ENCODE data around the gene CGRRF1. TPM values are rescaled to one million over a fixed set of nuclear protein-coding genes. Genes with fewer than 3 reads are reported as not detected.

The CGRRF1 gene
- total and polyA plus RNA-seq, 10 of the 15 experiments (the other 5 are each of a cell fraction or from before 2014, with no cell fraction given): 5.5 to 47.7 (median 13.5) TPM

DNA sequence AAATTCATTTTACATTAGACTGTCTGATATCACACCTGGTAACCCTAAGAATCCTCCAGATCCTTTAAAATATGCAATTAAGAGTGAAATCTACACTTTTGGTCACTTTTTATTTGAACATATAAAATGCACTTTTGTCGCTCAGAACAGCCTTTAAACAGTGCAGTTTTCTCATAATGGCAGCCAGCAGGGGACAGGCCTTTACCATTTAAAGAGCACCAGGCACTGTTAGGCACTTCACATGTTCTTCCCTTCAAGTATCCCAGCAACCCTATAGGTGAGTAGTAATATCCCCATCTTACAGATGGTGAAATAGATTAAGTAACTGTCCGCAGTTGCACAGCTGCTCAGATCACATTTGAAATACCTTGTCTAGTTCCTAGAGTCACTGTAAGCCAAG is 45.9 kb downstream of the CGRRF1 start (continued):
- TF ChIP-seq, protein P1, sequence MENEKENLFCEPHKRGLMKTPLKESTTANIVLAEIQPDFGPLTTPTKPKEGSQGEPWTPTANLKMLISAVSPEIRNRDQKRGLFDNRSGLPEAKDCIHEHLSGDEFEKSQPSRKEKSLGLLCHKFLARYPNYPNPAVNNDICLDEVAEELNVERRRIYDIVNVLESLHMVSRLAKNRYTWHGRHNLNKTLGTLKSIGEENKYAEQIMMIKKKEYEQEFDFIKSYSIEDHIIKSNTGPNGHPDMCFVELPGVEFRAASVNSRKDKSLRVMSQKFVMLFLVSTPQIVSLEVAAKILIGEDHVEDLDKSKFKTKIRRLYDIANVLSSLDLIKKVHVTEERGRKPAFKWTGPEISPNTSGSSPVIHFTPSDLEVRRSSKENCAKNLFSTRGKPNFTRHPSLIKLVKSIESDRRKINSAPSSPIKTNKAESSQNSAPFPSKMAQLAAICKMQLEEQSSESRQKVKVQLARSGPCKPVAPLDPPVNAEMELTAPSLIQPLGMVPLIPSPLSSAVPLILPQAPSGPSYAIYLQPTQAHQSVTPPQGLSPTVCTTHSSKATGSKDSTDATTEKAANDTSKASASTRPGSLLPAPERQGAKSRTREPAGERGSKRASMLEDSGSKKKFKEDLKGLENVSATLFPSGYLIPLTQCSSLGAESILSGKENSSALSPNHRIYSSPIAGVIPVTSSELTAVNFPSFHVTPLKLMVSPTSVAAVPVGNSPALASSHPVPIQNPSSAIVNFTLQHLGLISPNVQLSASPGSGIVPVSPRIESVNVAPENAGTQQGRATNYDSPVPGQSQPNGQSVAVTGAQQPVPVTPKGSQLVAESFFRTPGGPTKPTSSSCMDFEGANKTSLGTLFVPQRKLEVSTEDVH (IDR thresholded peaks at IDR 0.05; ENCODE audit: low read depth, partially characterized antibody): no peak

DNA sequence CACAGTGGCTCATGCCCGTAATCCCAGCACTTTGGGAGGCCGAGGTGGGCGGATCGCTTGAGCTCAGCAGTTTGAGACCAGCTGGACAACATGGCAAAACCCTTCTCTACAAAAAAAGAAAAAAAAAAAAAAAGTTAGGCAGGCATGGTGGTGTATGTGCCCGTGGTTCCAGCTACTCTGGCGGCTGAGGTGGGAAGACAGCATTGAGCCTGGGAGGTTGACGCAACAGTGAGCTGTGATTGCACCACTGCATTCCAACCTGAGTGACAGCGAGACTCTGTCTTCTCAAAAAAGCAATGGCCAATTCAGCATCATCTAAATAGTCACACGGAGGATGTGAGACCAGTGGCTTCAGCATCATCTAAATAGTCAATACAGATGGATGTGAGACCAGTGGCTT is 46.8 kb downstream of the CGRRF1 start:
- POLR2A ChIA-PET: no interaction called here
- Histone ChIP-seq H3K4me1 (ENCODE audit: control insufficient read depth, insufficient read depth, low read length) (no peaks in the 10 kb centered on the region), H3K27me3 (replicated peaks in 1 of 2; ENCODE audit: control insufficient read depth in 2 of 2, insufficient read depth in 2 of 2, low read length in 1 of 2) (no peaks in the 10 kb centered on the region), H3K27ac (ENCODE audit: control insufficient read depth, insufficient read depth) (no peak overlapping the region), H3K36me3 (ENCODE audit: control insufficient read depth in 2 of 2, insufficient read depth in 2 of 2, low read length in 1 of 2) (no peaks in the 10 kb centered on the region), H3K79me2 (ENCODE audit: control insufficient read depth, insufficient read depth, low read length) (no peaks in the 10 kb centered on the region), H3K9me3 (replicated peaks; ENCODE audit: control insufficient read depth, insufficient read depth, low read length) (no peaks in the 10 kb centered on the region), H3K9ac (ENCODE audit: control insufficient read depth, insufficient read depth, low read length) (no peak overlapping the region), H4K20me1 (ENCODE audit: control insufficient read depth, insufficient read depth) (no peaks in the 10 kb centered on the region), H3K4me2 (ENCODE audit: control insufficient read depth, insufficient read depth) (no peak overlapping the region), H2AFZ (ENCODE audit: control insufficient read depth, low read depth, low read length) (no peak overlapping the region), H3K4me3 (no peak overlapping the region)
- RAD21 ChIA-PET (ENCODE audit: unreplicated experiment): interaction anchor here (1.0 kb wide), 1 partner anchor 217 kb away, joined by 3 read pairs; no protein-coding TSS in a partner anchor
- ATAC-seq (no peak), DNase-seq (ENCODE audit: low read depth, low spot score) (no peak), FAIRE-seq (no peak)
- WGBS (ENCODE audit: insufficient coverage, insufficient replicate concordance, low lambda C conversion rate, missing lambda C conversion rate): 67% methylated on average over 9 of the region's 9 CpGs
- in situ Hi-C loops (cut with MboI) (loop anchor here (5.0 kb wide), 1 partner anchor 216 kb away; no protein-coding TSS in a partner anchor), intact Hi-C loops (cut with micrococcal nuclease; ENCODE audit: unreplicated experiment) (no loop called here)
- TF ChIP-seq IKZF1 (conservative IDR thresholded peaks at IDR 0.05) (no peak), ATF7 (IDR thresholded peaks at IDR 0.05; ENCODE audit: low read depth) (no peak), SMAD5 (IDR thresholded peaks at IDR 0.05; ENCODE audit: low read depth) (no peak), ZBED1 (IDR thresholded peaks at IDR 0.05; ENCODE audit: borderline replicate concordance) (no peak), KAT2A (conservative IDR thresholded peaks at IDR 0.05; ENCODE audit: control insufficient read depth, low read depth, low read length) (no peak)
- TF ChIP-seq, protein P2, sequence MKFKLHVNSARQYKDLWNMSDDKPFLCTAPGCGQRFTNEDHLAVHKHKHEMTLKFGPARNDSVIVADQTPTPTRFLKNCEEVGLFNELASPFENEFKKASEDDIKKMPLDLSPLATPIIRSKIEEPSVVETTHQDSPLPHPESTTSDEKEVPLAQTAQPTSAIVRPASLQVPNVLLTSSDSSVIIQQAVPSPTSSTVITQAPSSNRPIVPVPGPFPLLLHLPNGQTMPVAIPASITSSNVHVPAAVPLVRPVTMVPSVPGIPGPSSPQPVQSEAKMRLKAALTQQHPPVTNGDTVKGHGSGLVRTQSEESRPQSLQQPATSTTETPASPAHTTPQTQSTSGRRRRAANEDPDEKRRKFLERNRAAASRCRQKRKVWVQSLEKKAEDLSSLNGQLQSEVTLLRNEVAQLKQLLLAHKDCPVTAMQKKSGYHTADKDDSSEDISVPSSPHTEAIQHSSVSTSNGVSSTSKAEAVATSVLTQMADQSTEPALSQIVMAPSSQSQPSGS (IDR thresholded peaks at IDR 0.05; ENCODE audit: low read length): no peak
- TF ChIP-seq, protein P3, sequence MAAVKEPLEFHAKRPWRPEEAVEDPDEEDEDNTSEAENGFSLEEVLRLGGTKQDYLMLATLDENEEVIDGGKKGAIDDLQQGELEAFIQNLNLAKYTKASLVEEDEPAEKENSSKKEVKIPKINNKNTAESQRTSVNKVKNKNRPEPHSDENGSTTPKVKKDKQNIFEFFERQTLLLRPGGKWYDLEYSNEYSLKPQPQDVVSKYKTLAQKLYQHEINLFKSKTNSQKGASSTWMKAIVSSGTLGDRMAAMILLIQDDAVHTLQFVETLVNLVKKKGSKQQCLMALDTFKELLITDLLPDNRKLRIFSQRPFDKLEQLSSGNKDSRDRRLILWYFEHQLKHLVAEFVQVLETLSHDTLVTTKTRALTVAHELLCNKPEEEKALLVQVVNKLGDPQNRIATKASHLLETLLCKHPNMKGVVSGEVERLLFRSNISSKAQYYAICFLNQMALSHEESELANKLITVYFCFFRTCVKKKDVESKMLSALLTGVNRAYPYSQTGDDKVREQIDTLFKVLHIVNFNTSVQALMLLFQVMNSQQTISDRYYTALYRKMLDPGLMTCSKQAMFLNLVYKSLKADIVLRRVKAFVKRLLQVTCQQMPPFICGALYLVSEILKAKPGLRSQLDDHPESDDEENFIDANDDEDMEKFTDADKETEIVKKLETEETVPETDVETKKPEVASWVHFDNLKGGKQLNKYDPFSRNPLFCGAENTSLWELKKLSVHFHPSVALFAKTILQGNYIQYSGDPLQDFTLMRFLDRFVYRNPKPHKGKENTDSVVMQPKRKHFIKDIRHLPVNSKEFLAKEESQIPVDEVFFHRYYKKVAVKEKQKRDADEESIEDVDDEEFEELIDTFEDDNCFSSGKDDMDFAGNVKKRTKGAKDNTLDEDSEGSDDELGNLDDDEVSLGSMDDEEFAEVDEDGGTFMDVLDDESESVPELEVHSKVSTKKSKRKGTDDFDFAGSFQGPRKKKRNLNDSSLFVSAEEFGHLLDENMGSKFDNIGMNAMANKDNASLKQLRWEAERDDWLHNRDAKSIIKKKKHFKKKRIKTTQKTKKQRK (IDR thresholded peaks at IDR 0.05; ENCODE audit: low read depth, low read length): no peak
- TF ChIP-seq, protein P4, sequence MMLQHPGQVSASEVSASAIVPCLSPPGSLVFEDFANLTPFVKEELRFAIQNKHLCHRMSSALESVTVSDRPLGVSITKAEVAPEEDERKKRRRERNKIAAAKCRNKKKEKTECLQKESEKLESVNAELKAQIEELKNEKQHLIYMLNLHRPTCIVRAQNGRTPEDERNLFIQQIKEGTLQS (IDR thresholded peaks at IDR 0.05; ENCODE audit: borderline replicate concordance, extremely low read depth, low read depth, low read length): no peak
- TF ChIP-seq, protein P5, sequence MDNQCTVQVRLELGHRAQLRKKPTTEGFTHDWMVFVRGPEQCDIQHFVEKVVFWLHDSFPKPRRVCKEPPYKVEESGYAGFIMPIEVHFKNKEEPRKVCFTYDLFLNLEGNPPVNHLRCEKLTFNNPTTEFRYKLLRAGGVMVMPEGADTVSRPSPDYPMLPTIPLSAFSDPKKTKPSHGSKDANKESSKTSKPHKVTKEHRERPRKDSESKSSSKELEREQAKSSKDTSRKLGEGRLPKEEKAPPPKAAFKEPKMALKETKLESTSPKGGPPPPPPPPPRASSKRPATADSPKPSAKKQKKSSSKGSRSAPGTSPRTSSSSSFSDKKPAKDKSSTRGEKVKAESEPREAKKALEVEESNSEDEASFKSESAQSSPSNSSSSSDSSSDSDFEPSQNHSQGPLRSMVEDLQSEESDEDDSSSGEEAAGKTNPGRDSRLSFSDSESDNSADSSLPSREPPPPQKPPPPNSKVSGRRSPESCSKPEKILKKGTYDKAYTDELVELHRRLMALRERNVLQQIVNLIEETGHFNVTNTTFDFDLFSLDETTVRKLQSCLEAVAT (IDR thresholded peaks at IDR 0.05): no peak
- SMC1A ChIA-PET (ENCODE audit: uncharacterized antibody, unreplicated experiment): interaction anchor here (1.8 kb wide), 1 partner anchor 218 kb away, joined by 5 read pairs; no protein-coding TSS in a partner anchor
- BruUV-seq (replicated peaks): no TSS peak
- CTCF ChIA-PET: interaction anchor here (0.7 kb wide), 1 partner anchor 87 kb away, joined by 4 read pairs; no protein-coding TSS in a partner anchor

All from GM12878 (cell line).